ENCODE results near the gene MUSK. TPM values are rescaled to one million over a fixed set of nuclear protein-coding genes. Genes with fewer than 3 reads are reported as not detected.

MUSK gene
- not detected in 2 replicates for total RNA-seq
- long read RNA-seq, result 0 reads

DNA sequence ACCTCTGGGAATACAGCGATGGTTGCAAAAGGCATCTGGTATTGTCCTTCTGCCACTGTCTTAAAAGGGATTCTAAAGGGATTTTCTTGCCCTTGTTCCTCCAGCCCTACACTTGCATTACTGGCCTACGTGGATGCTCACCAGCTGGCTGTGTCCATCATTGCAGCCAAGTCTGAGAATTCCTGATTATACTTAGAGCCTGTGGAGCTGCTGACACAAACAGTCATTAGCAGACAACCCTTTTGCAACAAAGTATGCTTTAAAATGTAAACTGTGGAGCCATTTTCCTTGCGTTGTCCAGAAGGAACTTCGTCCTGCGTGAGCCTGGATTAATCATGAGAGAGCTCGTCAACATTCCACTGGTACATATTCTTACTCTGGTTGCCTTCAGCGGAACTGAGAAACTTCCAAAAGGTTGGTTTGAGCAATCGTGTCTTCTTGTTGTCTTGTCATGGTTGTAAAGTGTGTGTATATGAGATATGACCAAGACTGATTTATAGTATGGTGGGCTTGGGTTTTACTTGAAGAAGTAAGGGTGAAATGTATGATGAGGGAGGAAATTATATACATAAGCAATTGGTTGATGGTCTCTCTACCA lies at the start of gene MUSK:
Gene MUSK (plus strand): TSS at position 222 of the 598 bp plus-strand sequence. CDS start 114 bp downstream, at position 336.
- Mint-ChIP-seq H3K4me1 (no peaks in the 10 kb centered on the region), H3K27me3 (ENCODE audit: low read depth) (no peaks in the 10 kb centered on the region), H3K9me3 (peaks cover 7% of the 10 kb centered on the region), H3K36me3 (ENCODE audit: low read depth) (no peaks in the 10 kb centered on the region), H3K4me3 (no peak within 1 kb of the TSS), H3K27ac (ENCODE audit: unreplicated experiment) (no peak within 1 kb of the TSS)
- no peak for DNase-seq (ENCODE audit: low read depth, low spot score)
- TF ChIP-seq CTCF (conservative IDR thresholded peaks at IDR 0.05), result no peak

- Mint-ChIP-seq H3K4me3 (no peak overlapping the region), H3K4me1 (no peaks in the 10 kb centered on the region), H3K27ac (ENCODE audit: unreplicated experiment) (no peak overlapping the region), H3K27me3 (ENCODE audit: low read depth) (peaks cover 10% of the 10 kb centered on the region), H3K9me3 (peaks cover under 1% of the 10 kb centered on the region), H3K36me3 (ENCODE audit: low read depth) (no peaks in the 10 kb centered on the region)
- DNase-seq (ENCODE audit: low read depth, low spot score), result no peak
- TF ChIP-seq CTCF (conservative IDR thresholded peaks at IDR 0.05), result no peak
Observed at GRCh38 chr9:110619831-110620230, 48.8 kb upstream of the MUSK start.

- Mint-ChIP-seq H3K4me1 (no peaks in the 10 kb centered on the region), H3K36me3 (ENCODE audit: low read depth) (no peaks in the 10 kb centered on the region), H3K27me3 (ENCODE audit: low read depth) (peaks cover 6% of the 10 kb centered on the region), H3K4me3 (no peak overlapping the region), H3K27ac (ENCODE audit: unreplicated experiment) (no peak overlapping the region), H3K9me3 (no peaks in the 10 kb centered on the region)
- no peak for DNase-seq (ENCODE audit: low read depth, low spot score)
- TF ChIP-seq CTCF (conservative IDR thresholded peaks at IDR 0.05), result no peak
Observed at GRCh38 chr9:110620726-110621125, 47.9 kb upstream of the MUSK start.

DNA sequence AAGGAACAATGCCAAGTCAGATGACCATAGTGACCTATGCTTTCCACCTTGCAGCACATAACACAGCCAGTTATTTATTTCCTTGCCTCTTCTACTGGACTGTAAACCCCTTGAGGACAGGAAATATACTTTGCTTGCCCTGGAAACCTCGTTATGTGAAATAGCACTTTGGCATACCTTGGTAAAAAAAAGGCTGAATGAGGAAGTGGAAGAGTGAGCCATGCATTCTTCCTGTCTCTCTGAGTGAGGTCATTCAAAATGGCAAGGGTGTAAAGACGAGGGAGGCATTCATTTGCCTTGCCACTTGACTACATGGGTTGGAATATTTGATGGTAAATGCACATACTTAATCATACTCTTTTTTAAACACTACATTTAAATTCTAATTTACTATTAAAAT lies 46.2 kb upstream of the MUSK start:
- no peaks in the 10 kb centered on the region for H3K36me3 Mint-ChIP-seq (ENCODE audit: low read depth)
- H3K9me3 Mint-ChIP-seq, result no peaks in the 10 kb centered on the region
- no peaks in the 10 kb centered on the region for H3K4me1 Mint-ChIP-seq
- no peak for DNase-seq (ENCODE audit: low read depth, low spot score)
- H3K27me3 Mint-ChIP-seq (ENCODE audit: low read depth), result peaks cover 6% of the 10 kb centered on the region
- H3K4me3 Mint-ChIP-seq, result no peak overlapping the region
- TF ChIP-seq CTCF (conservative IDR thresholded peaks at IDR 0.05), result no peak
- H3K27ac Mint-ChIP-seq (ENCODE audit: unreplicated experiment), result no peak overlapping the region

GRCh38 chr9:110623462-110624025 lies 45.0 kb upstream of the MUSK start:
- Mint-ChIP-seq H3K36me3 (ENCODE audit: low read depth) (no peaks in the 10 kb centered on the region), H3K9me3 (no peaks in the 10 kb centered on the region), H3K27ac (ENCODE audit: unreplicated experiment) (no peak overlapping the region), H3K4me1 (no peaks in the 10 kb centered on the region), H3K4me3 (no peak overlapping the region), H3K27me3 (ENCODE audit: low read depth) (peaks cover 6% of the 10 kb centered on the region)
- DNase-seq (ENCODE audit: low read depth, low spot score), result peak; percentile 58
- peak; percentile 87 for TF ChIP-seq CTCF (conservative IDR thresholded peaks at IDR 0.05)

Data from neural crest cell (in vitro differentiated cells).